Measurements from ENCODE around the gene ALKBH4.
"Not testable (repeated sequence)": the region's sequence is repeated elsewhere in the genome, so short reads cannot be mapped to it uniquely, and the experiment has no call there.

The ALKBH4 gene

GRCh38 chr7:102478314-102479208 lies 13.9 kb upstream of the ALKBH4 start, which contains the start of gene POLR2J:
TSS of gene POLR2J (minus strand) at chr7:102478922. CDS start at chr7:102478860, 62 bp downstream.
- DNase-seq (ENCODE audit: low spot score): peak; percentile 83

- not testable (repeated sequence) for DNase-seq (ENCODE audit: low spot score)
Observed at GRCh38 chr7:102474736-102475435, 10.2 kb upstream of the ALKBH4 start.

- DNase-seq (ENCODE audit: low spot score): not testable (repeated sequence)
Observed at GRCh38 chr7:102474116-102474515, 9.5 kb upstream of the ALKBH4 start.

- DNase-seq (ENCODE audit: low spot score): no peak
Observed at GRCh38 chr7:102473271-102473991, 8.8 kb upstream of the ALKBH4 start.

- no peak for DNase-seq (ENCODE audit: low spot score)
Observed at GRCh38 chr7:102472126-102473041, 7.7 kb upstream of the ALKBH4 start.

GRCh38 chr7:102471791-102472125 lies 7.1 kb upstream of the ALKBH4 start:
- DNase-seq (ENCODE audit: low spot score): no peak

- DNase-seq (ENCODE audit: low spot score): no peak
Observed at GRCh38 chr7:102469972-102470825, 5.5 kb upstream of the ALKBH4 start.

- no peak for DNase-seq (ENCODE audit: low spot score)
Observed at GRCh38 chr7:102469351-102469971, 4.8 kb upstream of the ALKBH4 start.

GRCh38 chr7:102468478-102469350 lies 4.1 kb upstream of the ALKBH4 start:
- no peak for DNase-seq (ENCODE audit: low spot score)

GRCh38 chr7:102467581-102468477 lies 3.2 kb upstream of the ALKBH4 start:
- no peak for DNase-seq (ENCODE audit: low spot score)

GRCh38 chr7:102466097-102466496 lies 1.4 kb upstream of the ALKBH4 start:
- no peak for DNase-seq (ENCODE audit: low spot score)

GRCh38 chr7:102463841-102464576 lies 654 bp downstream of the ALKBH4 start:
- DNase-seq (ENCODE audit: low spot score): peak; percentile 48

- no peak for DNase-seq (ENCODE audit: low spot score)
Observed at GRCh38 chr7:102460467-102460866, 4.2 kb downstream of the ALKBH4 start.

- DNase-seq (ENCODE audit: low spot score): no peak
Observed at GRCh38 chr7:102459221-102459844, 5.3 kb downstream of the ALKBH4 start.

GRCh38 chr7:102457352-102457924 lies 7.2 kb downstream of the ALKBH4 start:
- no peak for DNase-seq (ENCODE audit: low spot score)

- no peak for DNase-seq (ENCODE audit: low spot score)
Observed at GRCh38 chr7:102456327-102456726, 8.3 kb downstream of the ALKBH4 start.

All from NAMALWA (cell line).